Mononuclear cell (primary cell): ENCODE results near the gene ACACA. TPM values are rescaled to one million over a fixed set of nuclear protein-coding genes. Genes with fewer than 3 reads are reported as not detected.

Experiments used
- H3K27me3 ChIP-seq: 2 replicates; pipeline ENCODE4 v1.6.0; 2011; ENCODE audit warnings: low read length, control low read depth; ENCODE audit not compliant: insufficient read depth
- H3K4me1 ChIP-seq: 2 replicates; pipeline ENCODE4 v1.5.1; 2011; ENCODE audit warnings: mild to moderate bottlenecking, low read length, control low read depth; ENCODE audit not compliant: insufficient read depth
- H3K4me3 ChIP-seq: 2 replicates; pipeline ENCODE4 v1.5.1; 2011; ENCODE audit warnings: mild to moderate bottlenecking, low read length, moderate library complexity
- H3K9me3 ChIP-seq: 2 replicates; pipeline ENCODE4 v1.5.1; 2011; ENCODE audit warnings: low read depth, mild to moderate bottlenecking, control low read depth, low read length
- total RNA-seq: library from RNA; depleted of rRNA; stranded (reverse); fragments of >200 nt; gene quantifications from one replicate; pipeline ENCODE4 v1.2.3, GENCODE V29; 2012

Gene ACACA
- total RNA-seq, 1 donor: 21.9 TPM

GRCh38 chr17:37182786-37183465, 223.7 kb downstream of the ACACA start:
- H3K9me3 ChIP-seq: no peaks in the 10 kb centered on the region
- no peak overlapping the region for H3K4me3 ChIP-seq
- no peaks in the 10 kb centered on the region for H3K4me1 ChIP-seq
- no peaks in the 10 kb centered on the region for H3K27me3 ChIP-seq

DNA sequence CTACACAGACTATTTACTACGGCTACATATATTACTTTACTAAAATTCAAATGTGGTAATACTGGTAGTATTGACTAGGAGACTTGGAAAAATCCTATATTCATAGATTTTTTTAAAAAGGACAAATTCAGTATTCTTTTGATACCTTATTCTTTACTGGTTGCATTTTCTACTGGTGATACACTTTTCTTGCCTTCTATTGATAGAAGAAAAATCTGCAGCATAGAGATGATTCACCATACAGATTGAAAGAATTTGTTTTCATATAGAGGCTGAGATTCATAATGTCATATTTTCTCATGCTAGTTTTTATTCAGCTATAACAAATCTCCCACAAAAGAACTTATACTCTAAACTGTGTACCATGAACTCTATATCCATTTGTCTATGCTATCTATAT, 226.3 kb downstream of the ACACA start:
- Histone ChIP-seq H3K27me3 (no peaks in the 10 kb centered on the region), H3K9me3 (no peaks in the 10 kb centered on the region), H3K4me1 (no peaks in the 10 kb centered on the region), H3K4me3 (no peak overlapping the region)

GRCh38 chr17:37179893-37180292, 226.7 kb downstream of the ACACA start:
- H3K4me3 ChIP-seq: no peak overlapping the region
- no peaks in the 10 kb centered on the region for H3K4me1 ChIP-seq
- H3K9me3 ChIP-seq: no peaks in the 10 kb centered on the region
- H3K27me3 ChIP-seq: no peaks in the 10 kb centered on the region

- Histone ChIP-seq H3K9me3 (no peaks in the 10 kb centered on the region), H3K27me3 (no peaks in the 10 kb centered on the region), H3K4me1 (no peaks in the 10 kb centered on the region), H3K4me3 (no peak overlapping the region)
Observed at GRCh38 chr17:37177254-37177870, 229.3 kb downstream of the ACACA start.

- H3K27me3 ChIP-seq: no peaks in the 10 kb centered on the region
- H3K9me3 ChIP-seq: no peaks in the 10 kb centered on the region
- no peaks in the 10 kb centered on the region for H3K4me1 ChIP-seq
- no peak overlapping the region for H3K4me3 ChIP-seq
Observed at GRCh38 chr17:37176723-37177122, 229.9 kb downstream of the ACACA start.

DNA sequence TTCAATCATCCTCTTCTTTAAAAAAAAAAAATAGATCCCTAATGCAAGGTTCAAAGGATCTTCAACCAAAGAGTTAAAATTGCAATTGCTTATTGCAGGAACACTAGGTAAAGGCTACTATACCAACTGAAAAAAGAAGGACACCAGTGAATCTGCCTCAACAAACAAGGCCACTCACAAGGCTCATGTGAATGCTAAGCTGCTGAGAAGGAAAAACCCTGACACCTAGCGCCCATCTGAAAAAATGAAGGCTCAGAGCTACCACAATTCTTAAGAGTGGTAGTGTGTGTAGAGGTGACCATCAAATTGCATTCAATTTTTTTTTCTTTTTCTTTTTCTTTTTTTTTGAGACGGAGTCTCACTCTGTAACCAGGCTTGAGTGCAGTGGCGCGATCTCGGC, 232.4 kb downstream of the ACACA start:
- Histone ChIP-seq H3K27me3 (no peaks in the 10 kb centered on the region), H3K9me3 (no peaks in the 10 kb centered on the region), H3K4me3 (no peak overlapping the region), H3K4me1 (no peaks in the 10 kb centered on the region)

DNA sequence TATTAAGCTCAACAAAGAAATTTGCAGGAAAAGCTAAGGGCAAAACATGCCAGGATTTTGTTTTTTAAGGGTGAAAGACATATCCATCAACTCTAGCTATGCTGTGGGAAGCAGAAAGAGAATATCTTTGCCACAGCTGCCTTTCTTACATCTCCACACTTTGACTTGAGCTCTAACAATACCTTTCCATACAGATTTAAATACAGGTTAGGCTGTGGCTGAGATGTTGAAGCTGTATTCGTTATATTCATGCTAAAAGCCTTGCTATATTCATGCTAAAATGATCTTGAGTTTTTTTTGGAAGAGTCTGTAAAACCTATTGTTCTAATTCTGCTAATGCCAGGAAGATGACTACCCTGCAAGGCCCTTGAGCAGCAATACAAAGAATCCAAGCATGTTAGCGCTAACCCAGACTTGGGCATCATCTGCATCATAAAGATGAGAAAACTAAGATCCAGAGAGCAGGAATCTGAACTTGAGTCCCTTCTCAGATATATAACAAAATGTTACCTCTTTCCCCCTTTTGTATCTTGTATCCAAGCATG, 235.7 kb downstream of the ACACA start:
- Histone ChIP-seq H3K4me1 (no peaks in the 10 kb centered on the region), H3K4me3 (no peak overlapping the region), H3K27me3 (no peaks in the 10 kb centered on the region), H3K9me3 (no peaks in the 10 kb centered on the region)

- Histone ChIP-seq H3K4me3 (no peak overlapping the region), H3K4me1 (no peaks in the 10 kb centered on the region), H3K27me3 (no peaks in the 10 kb centered on the region), H3K9me3 (no peaks in the 10 kb centered on the region)
Observed at GRCh38 chr17:37168731-37169353, 237.8 kb downstream of the ACACA start.

- H3K9me3 ChIP-seq: no peaks in the 10 kb centered on the region
- no peaks in the 10 kb centered on the region for H3K4me1 ChIP-seq
- no peaks in the 10 kb centered on the region for H3K27me3 ChIP-seq
- H3K4me3 ChIP-seq: no peak overlapping the region
Observed at GRCh38 chr17:37167756-37168155, 238.9 kb downstream of the ACACA start.

- no peaks in the 10 kb centered on the region for H3K27me3 ChIP-seq
- H3K4me1 ChIP-seq: no peaks in the 10 kb centered on the region
- no peaks in the 10 kb centered on the region for H3K9me3 ChIP-seq
- no peak overlapping the region for H3K4me3 ChIP-seq
Observed at GRCh38 chr17:37164057-37164456, 242.6 kb downstream of the ACACA start.

GRCh38 chr17:37162800-37163199, 243.8 kb downstream of the ACACA start:
- no peaks in the 10 kb centered on the region for H3K27me3 ChIP-seq
- no peaks in the 10 kb centered on the region for H3K4me1 ChIP-seq
- H3K9me3 ChIP-seq: no peaks in the 10 kb centered on the region
- no peak overlapping the region for H3K4me3 ChIP-seq

DNA sequence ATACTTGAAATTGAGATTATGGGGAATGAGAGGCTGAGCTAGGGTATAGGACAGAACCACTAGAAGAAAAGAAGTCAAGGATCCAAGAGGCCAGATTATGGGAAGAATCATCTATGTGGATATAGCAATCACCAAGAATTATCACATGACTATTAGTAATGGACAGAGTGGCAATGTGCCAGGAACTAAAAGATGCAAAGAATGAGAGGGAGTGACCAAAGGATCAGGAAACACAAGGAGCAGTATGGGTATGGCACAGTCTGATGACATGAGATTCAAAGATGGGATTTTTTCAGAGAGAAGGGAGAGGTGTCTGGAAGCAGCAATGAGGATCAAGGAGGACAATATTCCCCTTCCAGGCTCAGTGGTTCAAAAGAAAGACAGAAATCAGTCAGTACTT, 245.7 kb downstream of the ACACA start:
- Histone ChIP-seq H3K4me1 (no peaks in the 10 kb centered on the region), H3K9me3 (no peaks in the 10 kb centered on the region), H3K27me3 (no peaks in the 10 kb centered on the region), H3K4me3 (no peak overlapping the region)

DNA sequence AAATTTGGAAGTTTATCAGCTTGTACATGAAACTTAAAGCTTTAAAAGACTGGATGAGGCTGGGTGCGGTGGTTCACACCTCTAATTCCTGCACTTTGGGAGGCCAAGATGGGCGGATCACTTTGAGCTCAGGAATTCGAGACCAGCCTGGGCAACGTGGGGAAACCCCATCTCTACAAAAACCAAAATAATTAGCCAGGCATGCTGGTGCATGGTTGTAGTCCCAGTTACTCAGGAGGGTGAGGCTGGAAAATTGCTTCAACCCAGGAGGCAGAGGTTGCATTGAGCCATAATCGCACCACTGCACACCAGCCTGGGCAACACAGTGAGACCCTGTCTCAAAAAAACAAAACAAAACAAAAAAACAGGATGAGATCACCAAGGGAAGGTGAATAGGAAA, 248.3 kb downstream of the ACACA start:
- Histone ChIP-seq H3K4me1 (no peaks in the 10 kb centered on the region), H3K4me3 (no peak overlapping the region), H3K27me3 (no peaks in the 10 kb centered on the region), H3K9me3 (no peaks in the 10 kb centered on the region)

GRCh38 chr17:37148156-37148555, 258.5 kb downstream of the ACACA start:
- no peaks in the 10 kb centered on the region for H3K9me3 ChIP-seq
- H3K4me3 ChIP-seq: no peak overlapping the region
- H3K4me1 ChIP-seq: no peaks in the 10 kb centered on the region
- H3K27me3 ChIP-seq: no peaks in the 10 kb centered on the region

GRCh38 chr17:37147301-37147812, 259.3 kb downstream of the ACACA start:
- Histone ChIP-seq H3K27me3 (no peaks in the 10 kb centered on the region), H3K9me3 (no peaks in the 10 kb centered on the region), H3K4me3 (no peak overlapping the region), H3K4me1 (no peaks in the 10 kb centered on the region)
